B cell (primary cell): ENCODE measurements around the gene SLC13A4. TPM values are rescaled to one million over a fixed set of nuclear protein-coding genes. Genes with fewer than 3 reads are reported as not detected.

Experiments
- ATAC-seq: fragments of 200-7000 bp; cut with Tn5 transposase; one replicate; pipeline ENCODE4 v1.10.0; 2021; ENCODE audit warnings: low read depth, mild to moderate bottlenecking, moderate number of reproducible peaks, moderate library complexity
- CTCF ChIA-PET: fragments of 350-600 bp; sonication (Branson Sonifier 250); formaldehyde crosslinking; loops from one replicate; lab custom pipeline; 2021; ENCODE audit warnings: antibody characterized with exemption, inconsistent platforms; lab: Charles Lee
- POLR2A ChIA-PET: fragments of 350-600 bp; sonication (Branson Sonifier 250); formaldehyde crosslinking; loops from one replicate; lab custom pipeline; 2021; ENCODE audit warnings: antibody characterized with exemption; lab: Charles Lee
- DNase-seq: peaks from one replicate; pipeline ENCODE4 v3.0.0; 2013
- H2AFZ ChIP-seq: 2 replicates; pipeline ENCODE4 v1.6.1; 2012; ENCODE audit warnings: mild to moderate bottlenecking, low read depth, low read length; ENCODE audit not compliant: insufficient read depth, poor library complexity, severe bottlenecking
- H3K27ac ChIP-seq, 2 donors: 1 replicate in 1 of 2; 2 replicates in 1 of 2; pipeline ENCODE4 v1.5.1; 2012 to 2013; ENCODE audit warnings: low read length in 2 of 2, mild to moderate bottlenecking in 2 of 2, moderate library complexity in 1 of 2
- H3K27me3 ChIP-seq, 4 experiments: fragments of 200-600 bp in 1 of 4; sonication (generic) in 1 of 4; replicated peaks in 1 of 4; 1 replicate in 2 of 4; 2 replicates in 2 of 4; pipeline versions ENCODE4 v1.6.1 to v1.7.0; 2013 to 2016; ENCODE audit warnings: low read length in 3 of 4, mild to moderate bottlenecking in 2 of 4, mixed read lengths in 1 of 4, moderate library complexity in 1 of 4; ENCODE audit not compliant: insufficient read depth in 4 of 4, control insufficient read depth in 3 of 4; ENCODE audit errors: control extremely low read depth in 1 of 4
- H3K36me3 ChIP-seq, 2 experiments: replicated peaks in 1 of 2; 1 replicate in 1 of 2; 2 replicates in 1 of 2; pipeline versions ENCODE4 v1.6.1 to v1.7.1; 2013; ENCODE audit warnings: low read length in 1 of 2; ENCODE audit not compliant: insufficient read depth in 2 of 2, control insufficient read depth in 1 of 2; ENCODE audit errors: control extremely low read depth in 1 of 2, extremely low read depth in 1 of 2
- H3K4me1 ChIP-seq, 2 donors: fragments of 200-600 bp in 1 of 2; sonication (generic) in 1 of 2; 1 replicate in 1 of 2; 2 replicates in 1 of 2; pipeline versions ENCODE4 v1.5.1 to v1.6.1; 2013 to 2017; ENCODE audit warnings: low read length in 2 of 2; ENCODE audit not compliant: control insufficient read depth in 2 of 2, insufficient read depth in 2 of 2
- H3K4me2 ChIP-seq: replicated peaks from 2 replicates; pipeline ENCODE3; 2012; ENCODE audit warnings: mild to moderate bottlenecking, low read depth, low read length; ENCODE audit not compliant: poor library complexity, severe bottlenecking
- H3K4me3 ChIP-seq, 5 experiments: fragments of 200-600 bp in 1 of 5; sonication (generic) in 1 of 5; 1 replicate in 3 of 5; 2 replicates in 2 of 5; pipeline versions ENCODE4 v1.5.1 to v1.7.0; 2011 to 2016; ENCODE audit warnings: low read length in 4 of 5, mild to moderate bottlenecking in 4 of 5, low read depth in 2 of 5, control low read depth in 1 of 5, moderate library complexity in 1 of 5; ENCODE audit not compliant: insufficient read depth in 1 of 5; ENCODE audit errors: control extremely low read depth in 1 of 5, extremely low read depth in 1 of 5
- H3K79me2 ChIP-seq: fragments of 200-600 bp; sonication (generic); one replicate; pipeline ENCODE4 v1.6.0; 2016; ENCODE audit warnings: low read length; ENCODE audit not compliant: control insufficient read depth, insufficient read depth
- H3K9ac ChIP-seq: fragments of 200-600 bp; sonication (generic); 2 replicates; pipeline ENCODE4 v1.6.1; 2017; ENCODE audit warnings: mild to moderate bottlenecking, low read length, moderate library complexity
- H3K9me3 ChIP-seq, 3 donors: one replicate each; pipeline versions ENCODE4 v1.6.1 to v1.7.1; 2013; ENCODE audit warnings: low read length in 2 of 3; ENCODE audit not compliant: control insufficient read depth in 2 of 3, insufficient read depth in 1 of 3; ENCODE audit errors: control extremely low read depth in 1 of 3
- H4K20me1 ChIP-seq: 2 replicates; pipeline ENCODE4 v1.6.0; 2012; ENCODE audit warnings: mild to moderate bottlenecking, low read length; ENCODE audit not compliant: insufficient read depth, control insufficient read depth, poor library complexity, severe bottlenecking
- H3K27ac Mint-ChIP-seq: one replicate; pipeline ENCODE4 v1.8.0; 2021; ENCODE audit warnings: mixed read lengths
- H3K27me3 Mint-ChIP-seq: one replicate; pipeline ENCODE4 v1.8.0; 2021; ENCODE audit warnings: mixed read lengths
- H3K4me1 Mint-ChIP-seq: one replicate; pipeline ENCODE4 v1.8.0; 2021; ENCODE audit warnings: mixed read lengths
- H3K4me3 Mint-ChIP-seq: one replicate; pipeline ENCODE4 v1.8.0; 2021; ENCODE audit warnings: mixed read lengths
- H3K9me3 Mint-ChIP-seq: one replicate; pipeline ENCODE4 v1.8.0; 2022; ENCODE audit warnings: mixed read lengths; ENCODE audit not compliant: insufficient read depth
- CTCF ChIP-seq: fragments of 200-600 bp; IDR thresholded peaks from one replicate; pipeline ENCODE4 v1.8.0; 2022; ENCODE audit warnings: antibody characterized with exemption, mild to moderate bottlenecking
- EZH2 ChIP-seq: IDR thresholded peaks from 2 replicates; pipeline ENCODE4 v1.6.1; 2012; ENCODE audit warnings: borderline replicate concordance, low read depth, mild to moderate bottlenecking, moderate library complexity, low read length; ENCODE audit not compliant: insufficient read depth, poor library complexity, severe bottlenecking
- WGBS: methylation state at CpG from one replicate; pipeline ENCODE4 v1.1.5; 2013; ENCODE audit warnings: missing lambda C conversion rate; ENCODE audit not compliant: insufficient coverage; 5-methylcytosine and 5-hydroxymethylcytosine counted together
- intact Hi-C: fragments of 100-400 bp; cut with micrococcal nuclease; formaldehyde crosslinking; loops from one replicate; pipeline ENCODE4 v1.10.0; 2022
- polyA plus RNA-seq: library from polyadenylated mRNA; depleted of rRNA; stranded (reverse); fragments of >200 nt; gene quantifications from 2 replicates; pipeline ENCODE4 v1.2.3, GENCODE V29; 2012
- total RNA-seq, 2 donors: library from RNA; stranded (reverse); fragments of 120-200 nt in 1 of 2; gene quantifications; 1 replicate in 1 of 2; 2 replicates in 1 of 2; pipeline versions ENCODE4 v1.2.3 to v1.2.4, GENCODE V29; 2013 to 2022

The SLC13A4 gene
- total and polyA plus RNA-seq, 2 donors (not counting 1 experiment from before 2014, with no cell fraction given) = not detected

GRCh38 chr7:135704074-135704473, 23.9 kb downstream of the SLC13A4 start:
- no peak for TF ChIP-seq CTCF
- TF ChIP-seq EZH2 = no peak
- Histone ChIP-seq H3K36me3 (no peaks in the 10 kb centered on the region), H3K4me3 (no peak overlapping the region), H3K9me3 (no peaks in the 10 kb centered on the region), H3K4me1 (no peaks in the 10 kb centered on the region), H3K27ac (no peak overlapping the region), H3K4me2 (no peak overlapping the region), H3K9ac (no peak overlapping the region), H2AFZ (no peak overlapping the region), H3K27me3 (no peaks in the 10 kb centered on the region), H3K79me2 (no peaks in the 10 kb centered on the region), H4K20me1 (no peaks in the 10 kb centered on the region)
- CTCF ChIA-PET = no interaction called here
- no peak overlapping the region for H3K27ac Mint-ChIP-seq
- H3K9me3 Mint-ChIP-seq = no peaks in the 10 kb centered on the region
- no peaks in the 10 kb centered on the region for H3K4me1 Mint-ChIP-seq
- POLR2A ChIA-PET = no interaction called here
- DNase-seq (no peak), ATAC-seq (no peak)
- H3K4me3 Mint-ChIP-seq = no peak overlapping the region
- 70% methylated on average over 1 of the region's 2 CpGs for WGBS
- intact Hi-C loops = no loop called here
- no peaks in the 10 kb centered on the region for H3K27me3 Mint-ChIP-seq

DNA sequence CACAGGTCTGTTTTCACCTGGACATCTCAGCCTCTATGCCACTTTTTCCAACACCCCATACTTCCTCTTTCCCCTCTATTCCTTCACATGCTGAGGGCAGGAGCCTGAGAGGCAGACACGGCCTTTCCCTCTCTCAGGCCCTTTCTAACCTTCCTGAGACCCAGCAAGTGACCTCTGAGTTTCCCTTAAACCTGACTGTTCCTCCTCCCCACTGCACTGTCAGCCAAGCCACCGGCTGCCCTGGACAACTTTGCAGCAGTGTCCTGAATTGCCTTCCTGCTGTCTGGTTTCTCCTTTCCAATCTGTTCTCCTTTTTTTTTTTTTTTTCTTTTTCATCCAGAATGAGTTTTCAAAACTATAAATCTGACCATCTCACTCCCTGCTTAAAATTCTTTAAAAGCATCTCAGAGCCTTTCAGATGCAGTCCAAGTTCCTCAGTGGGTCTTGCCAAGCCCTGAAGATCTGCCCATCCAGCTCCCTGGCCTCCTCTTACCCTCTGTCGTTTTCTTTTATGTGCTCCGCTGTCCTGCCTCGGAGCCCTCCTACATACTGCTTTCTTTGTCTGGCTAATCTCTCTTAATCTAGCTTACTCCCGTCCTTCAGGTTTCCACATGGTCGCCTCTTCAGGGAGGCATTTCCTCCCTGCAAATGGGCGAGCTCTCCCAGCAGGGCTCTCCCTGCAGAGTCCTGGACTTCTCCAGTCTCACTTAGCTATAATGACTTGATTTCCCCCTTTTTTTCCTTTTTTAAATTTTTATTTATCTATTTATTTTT, 30.5 kb downstream of the SLC13A4 start:
- Histone ChIP-seq H3K27ac (no peak overlapping the region), H3K9me3 (no peaks in the 10 kb centered on the region), H3K4me1 (no peaks in the 10 kb centered on the region), H3K79me2 (no peaks in the 10 kb centered on the region), H3K36me3 (no peaks in the 10 kb centered on the region), H3K4me2 (no peak overlapping the region), H3K4me3 (no peak overlapping the region), H2AFZ (no peak overlapping the region), H4K20me1 (no peaks in the 10 kb centered on the region), H3K9ac (no peak overlapping the region), H3K27me3 (no peaks in the 10 kb centered on the region)
- DNase-seq (no peak), ATAC-seq (no peak)
- Mint-ChIP-seq H3K4me3 (no peak overlapping the region), H3K27me3 (no peaks in the 10 kb centered on the region), H3K9me3 (no peaks in the 10 kb centered on the region), H3K27ac (no peak overlapping the region), H3K4me1 (no peaks in the 10 kb centered on the region)
- TF ChIP-seq EZH2 (no peak), CTCF (no peak)
- POLR2A ChIA-PET = no interaction called here
- intact Hi-C loops = no loop called here
- WGBS = 80% methylated on average over 8 of the region's 8 CpGs
- CTCF ChIA-PET = no interaction called here
